Activated CD4-positive, CD25-positive, alpha-beta regulatory T cell (primary cell): ENCODE measurements around the gene TNFAIP8L2.
"Not testable (repeated sequence)": the region's sequence is repeated elsewhere in the genome, so short reads cannot be mapped to it uniquely, and the experiment has no call there.

Experiments
- DNase-seq, 4 experiments: peaks; one replicate each; lab custom pipeline; 2025; lab: John Stamatoyannopoulos, UW

TNFAIP8L2 gene

DNA sequence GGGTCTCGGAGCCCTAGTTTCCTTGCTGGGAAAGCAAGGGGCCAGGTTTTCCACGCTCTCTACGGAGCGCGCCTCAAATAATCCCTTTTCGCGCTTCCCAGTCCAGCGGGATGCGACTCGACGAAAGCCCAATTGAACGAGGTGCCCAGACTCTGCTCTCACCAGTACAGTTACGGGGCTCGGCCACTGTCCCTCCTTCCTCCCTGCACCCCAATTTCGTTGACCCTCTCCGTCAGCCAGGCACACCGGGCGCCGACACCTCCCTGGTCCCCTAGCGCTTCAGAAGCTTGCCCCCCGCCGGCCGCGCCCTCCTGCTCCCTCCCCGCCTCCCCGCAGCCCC is 10.4 kb upstream of the TNFAIP8L2 start:
- DNase-seq: no peak

DNA sequence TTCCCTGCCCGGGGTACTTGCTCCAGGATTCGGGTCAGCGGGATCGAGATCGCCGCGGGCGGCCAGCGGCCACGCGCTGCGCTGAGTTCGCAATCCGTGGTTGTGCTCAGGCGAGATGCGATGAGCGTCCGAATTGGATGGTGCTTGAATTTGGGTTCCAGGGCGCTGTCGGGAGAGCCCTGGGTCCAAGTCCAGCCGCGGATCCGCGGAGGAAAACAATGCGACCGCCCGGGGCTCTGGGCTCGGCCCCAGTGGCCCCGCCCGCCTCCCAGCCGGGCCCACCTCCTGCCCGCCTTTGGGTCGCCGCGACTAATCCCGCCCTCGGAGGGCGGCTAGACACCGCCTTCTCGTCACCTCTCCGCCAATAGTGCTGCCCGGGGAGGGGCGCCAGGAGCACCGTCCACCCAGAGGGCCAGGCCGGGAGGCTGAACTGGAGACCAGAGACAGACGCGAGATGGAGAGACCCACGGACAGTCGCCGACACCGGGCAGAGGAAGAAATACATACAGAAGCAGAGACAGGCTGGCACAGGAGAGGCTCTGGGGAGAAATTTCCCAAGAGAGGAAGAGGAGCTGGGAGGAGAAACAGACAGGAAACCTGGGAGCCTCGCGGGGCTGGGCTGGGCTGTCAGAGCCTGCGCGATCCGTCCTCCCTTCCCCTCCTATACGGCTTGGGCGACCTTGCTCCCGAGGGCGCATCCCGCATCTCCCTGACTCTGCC is 9.9 kb upstream of the TNFAIP8L2 start, which contains the start of gene SEMA6C:
Gene SEMA6C (minus strand): TSS at position 220 of the 720 bp plus-strand sequence. CDS start 4,010 bp downstream, outside the sequence.
- peak; percentile 65 to 70 (median 68) for DNase-seq

GRCh38 chr1:151147132-151147503 is 9.3 kb upstream of the TNFAIP8L2 start:
- no peak for DNase-seq

DNA sequence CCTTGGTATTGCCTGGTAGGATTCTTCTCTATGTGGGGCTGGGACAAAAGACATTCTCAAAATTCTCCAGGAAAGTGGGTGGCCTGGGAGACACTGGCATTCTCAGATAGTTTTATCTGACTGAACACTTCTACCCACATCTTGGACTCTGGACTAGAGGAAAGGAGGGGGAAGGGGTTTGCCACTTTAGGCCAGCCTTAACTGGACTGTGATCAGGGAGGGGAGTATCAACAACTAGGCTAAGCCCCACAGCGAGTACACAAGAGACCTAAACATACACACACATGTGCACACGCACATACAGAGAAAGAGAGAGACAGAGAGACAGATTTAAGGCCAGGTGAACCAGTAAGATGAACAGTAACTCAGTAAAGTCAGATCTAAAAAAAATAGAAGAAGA is 8.8 kb upstream of the TNFAIP8L2 start:
- DNase-seq: no peak

DNA sequence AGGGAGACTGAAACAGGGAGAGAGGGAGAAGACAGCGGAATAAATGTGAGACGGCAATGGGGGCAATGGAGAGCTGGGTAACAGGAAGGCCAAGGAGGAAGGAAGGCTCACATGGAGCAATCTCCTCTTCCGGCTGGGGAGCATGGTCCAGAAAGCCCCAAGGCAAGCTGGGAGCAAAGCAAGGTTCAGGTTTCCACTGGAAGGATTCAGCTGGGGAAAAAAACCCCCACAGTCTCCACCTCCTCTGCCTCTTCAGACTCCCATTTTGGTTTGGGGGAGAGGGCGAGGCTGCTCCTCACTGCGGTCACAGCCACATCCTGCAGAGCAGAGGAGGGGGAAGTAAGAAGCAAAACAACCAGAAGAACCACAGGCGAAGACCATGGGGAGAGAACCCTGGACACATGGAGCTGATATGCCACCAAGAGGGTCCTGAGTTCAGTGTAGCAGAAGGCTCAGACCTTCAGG is 650 bp downstream of the TNFAIP8L2 start:
- peak in 2 of 4 experiments; percentile 15 to 29 for DNase-seq

- DNase-seq: no peak
Observed at GRCh38 chr1:151158326-151158725, 1.9 kb downstream of the TNFAIP8L2 start.

GRCh38 chr1:151158751-151159251 is 2.4 kb downstream of the TNFAIP8L2 start:
- DNase-seq: no peak

DNA sequence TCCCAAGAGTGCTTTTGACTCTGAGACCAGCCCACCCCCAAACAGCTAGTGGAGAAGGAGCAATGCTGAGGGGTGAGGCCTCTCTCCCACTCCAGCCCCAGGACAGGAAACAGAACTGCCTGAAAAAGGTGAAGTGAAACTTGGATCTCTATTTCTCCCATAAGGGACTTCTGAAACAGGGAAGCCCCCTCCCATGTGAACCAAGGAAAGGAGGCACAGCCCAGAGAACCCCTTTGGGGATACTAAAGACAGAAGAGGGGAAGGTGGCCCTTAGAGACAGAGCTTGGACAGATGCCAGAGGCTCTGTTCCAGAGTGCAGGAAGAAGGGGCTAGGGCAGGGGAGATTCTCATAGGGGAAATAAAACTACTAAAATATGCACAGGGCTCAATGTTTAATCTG is 2.9 kb downstream of the TNFAIP8L2 start:
- DNase-seq: no peak

- no peak for DNase-seq
Observed at GRCh38 chr1:151164732-151165280, 8.4 kb downstream of the TNFAIP8L2 start.

DNA sequence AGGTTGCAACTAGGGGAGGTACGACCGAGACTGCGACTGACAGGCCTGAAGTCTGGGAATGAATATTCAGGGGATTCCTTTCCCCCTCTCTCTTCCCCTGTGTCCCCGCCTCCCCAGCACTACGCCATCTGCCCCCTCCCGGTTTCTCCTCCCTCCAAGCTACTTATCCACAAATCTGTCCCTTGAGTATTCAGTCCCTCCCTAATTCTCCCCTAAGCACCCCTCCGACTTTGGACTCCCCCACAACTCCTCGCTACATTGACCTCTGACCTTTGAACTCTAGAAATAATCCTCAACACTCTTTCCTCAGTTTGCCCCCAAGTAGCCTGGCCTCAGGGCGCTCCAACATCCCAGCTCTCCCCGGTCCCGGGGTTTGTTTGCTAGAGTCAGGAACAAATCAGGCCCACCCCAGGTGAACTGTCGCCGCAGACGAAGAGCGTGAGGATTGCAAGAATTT is 8.9 kb downstream of the TNFAIP8L2 start:
- no peak for DNase-seq

GRCh38 chr1:151165738-151166504 is 9.5 kb downstream of the TNFAIP8L2 start, which contains the start of the genes LYSMD1 and SCNM1:
TSS of gene LYSMD1 (minus strand) at chr1:151165902. CDS start at chr1:151165258, 644 bp downstream.
TSS of gene SCNM1 (plus strand) at chr1:151166144. CDS start at chr1:151166153, 9 bp downstream.
- DNase-seq: peak; percentile 83 to 89 (median 87)

DNA sequence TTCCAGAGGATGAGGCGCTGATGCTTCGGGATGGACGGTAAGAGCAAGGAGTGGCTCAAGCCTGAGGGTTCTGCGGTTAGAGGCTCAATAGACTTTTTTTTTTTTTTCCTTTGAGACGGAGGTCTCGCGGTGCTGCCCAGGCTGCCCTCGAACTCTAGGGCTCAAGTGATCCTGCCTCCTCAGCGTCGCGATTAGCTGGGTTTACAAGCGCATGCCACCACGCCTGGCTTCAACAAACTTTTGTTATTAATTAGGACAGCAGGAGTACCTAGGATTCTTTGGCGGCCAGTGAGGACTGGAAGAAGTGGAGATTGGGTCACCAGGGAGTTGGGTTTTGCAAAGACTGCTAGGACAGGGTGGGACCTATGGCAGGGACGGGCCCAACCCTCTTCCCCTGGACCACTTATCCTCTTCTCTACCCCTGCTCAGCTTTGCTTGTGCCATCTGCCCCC is 10.1 kb downstream of the TNFAIP8L2 start:
- DNase-seq: no peak

DNA sequence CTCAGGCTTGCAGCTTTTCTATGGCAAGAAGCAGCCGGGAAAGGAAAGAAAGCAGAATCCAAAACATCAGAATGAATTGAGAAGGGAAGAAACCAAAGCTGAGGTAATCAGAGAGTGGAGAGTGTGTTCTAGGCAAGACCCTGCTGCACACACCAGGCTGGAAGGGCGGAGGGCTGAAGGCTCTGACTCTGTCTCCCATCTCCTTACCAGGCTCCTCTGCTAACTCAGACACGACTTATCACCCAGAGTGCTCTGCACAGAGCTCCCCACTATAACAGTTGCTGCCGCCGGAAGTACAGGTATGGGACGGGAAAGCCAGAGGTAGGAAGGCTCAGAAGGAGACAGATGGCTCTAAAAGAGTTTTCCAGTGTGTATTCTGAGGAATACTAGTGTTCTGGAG is 10.7 kb downstream of the TNFAIP8L2 start:
- DNase-seq: no peak

DNA sequence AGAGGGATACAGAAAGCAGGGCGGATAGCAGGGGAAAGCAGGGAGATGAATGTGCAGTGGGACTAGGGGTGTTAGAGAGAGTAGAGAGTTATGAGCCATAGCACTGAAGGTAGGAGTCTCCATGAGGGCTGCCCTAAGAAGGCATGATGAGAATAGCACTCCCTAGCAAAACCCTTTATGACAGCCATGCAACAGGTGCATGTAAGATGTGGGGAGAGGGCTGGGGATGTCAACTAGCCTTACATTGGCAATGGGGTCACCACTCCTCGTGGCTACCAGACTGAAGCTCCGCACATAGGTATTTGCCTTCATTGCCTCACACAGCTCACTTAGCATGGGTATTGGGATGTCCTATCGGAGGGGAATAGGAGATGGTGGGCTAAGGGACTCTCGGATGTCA is 14.7 kb downstream of the TNFAIP8L2 start:
- no peak for DNase-seq

- no peak for DNase-seq
Observed at GRCh38 chr1:151175041-151175741, 18.7 kb downstream of the TNFAIP8L2 start.

GRCh38 chr1:151175863-151176262 is 19.4 kb downstream of the TNFAIP8L2 start, which contains the start of gene TMOD4:
TSS of gene TMOD4 (minus strand) at chr1:151175981. CDS start at chr1:151174875, 1,106 bp downstream.
- DNase-seq: no peak

GRCh38 chr1:151176514-151177045 is 20.1 kb downstream of the TNFAIP8L2 start:
- no peak for DNase-seq

DNA sequence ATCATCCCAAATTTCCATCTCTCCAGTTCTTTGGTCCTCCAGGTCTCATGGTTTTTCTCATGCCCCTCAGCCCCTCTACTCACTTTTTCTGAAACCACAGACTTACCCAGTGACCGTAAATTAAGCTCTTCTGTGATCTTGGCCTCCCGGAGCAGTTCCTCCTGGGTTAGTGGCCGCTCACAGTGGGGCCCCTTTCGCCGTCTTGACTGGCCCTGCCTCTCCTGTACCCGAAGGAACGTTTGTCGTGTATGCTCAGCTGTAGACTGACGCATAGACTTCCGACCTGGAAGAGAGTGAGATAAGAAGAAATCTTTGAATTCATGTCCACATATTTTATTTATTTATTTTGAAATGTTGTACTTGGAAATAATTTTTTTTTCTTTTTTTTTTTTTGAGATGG is 27.8 kb downstream of the TNFAIP8L2 start:
- no peak for DNase-seq

- DNase-seq: no peak
Observed at GRCh38 chr1:151187205-151187604, 30.8 kb downstream of the TNFAIP8L2 start.

DNA sequence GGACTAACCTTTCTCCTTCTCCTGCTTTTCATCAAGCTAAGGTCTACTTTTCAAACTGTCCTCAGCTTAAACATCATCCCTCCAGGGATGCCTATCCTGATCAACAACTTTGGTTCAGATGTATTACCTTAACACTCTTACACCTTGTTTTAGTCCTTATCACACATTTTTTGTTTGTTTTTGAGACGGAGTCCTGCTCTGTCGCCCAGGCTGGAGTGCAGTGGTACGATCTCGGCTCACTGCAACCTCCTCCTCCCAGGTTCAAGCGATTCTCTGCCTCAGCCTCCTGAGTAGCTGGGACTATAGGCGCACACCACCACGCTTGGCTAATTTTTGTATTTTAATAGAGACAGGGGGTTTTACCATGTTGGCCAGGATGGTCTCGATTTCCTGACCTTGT is 32.2 kb downstream of the TNFAIP8L2 start:
- not testable (repeated sequence) for DNase-seq
